ENCODE measurements around the gene SNRPA. TPM values are rescaled to one million over a fixed set of nuclear protein-coding genes. Genes with fewer than 3 reads are reported as not detected.

Gene SNRPA
- total RNA-seq, 1 experiment from 2014 or later: 225 TPM

DNA sequence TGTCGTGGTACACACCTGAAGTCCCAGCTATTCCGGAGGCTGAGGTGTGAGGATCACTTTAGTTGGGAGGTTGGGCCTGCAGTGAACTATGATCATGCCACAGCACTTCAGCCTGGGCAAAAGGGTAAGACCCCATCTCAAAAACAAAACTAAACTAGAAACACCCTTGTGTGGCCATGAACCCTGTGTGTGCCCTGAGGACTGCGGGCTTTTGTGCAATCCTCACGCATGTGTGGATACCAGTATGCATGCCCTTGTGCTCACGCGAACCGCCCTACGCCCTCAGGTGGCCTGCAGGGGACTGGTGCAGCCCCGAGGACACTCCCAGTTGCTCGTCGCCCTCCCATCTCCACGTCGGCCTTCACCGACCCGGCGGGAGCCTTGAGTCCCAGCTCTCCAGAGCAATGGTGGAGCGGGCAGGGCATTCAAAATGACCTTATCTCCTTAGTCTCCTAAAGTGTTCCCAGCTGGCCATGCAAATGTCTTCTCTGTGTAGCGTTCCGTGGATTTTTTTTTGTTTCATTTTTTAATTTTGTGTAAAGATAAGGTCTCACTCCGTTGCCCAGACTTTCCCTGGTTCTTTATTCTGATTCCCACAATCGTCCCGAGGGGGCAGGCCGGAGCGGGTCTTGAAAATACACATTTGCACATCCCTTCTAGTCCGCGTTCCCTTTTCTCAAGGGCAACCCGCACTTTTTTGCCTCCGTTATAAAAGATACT is 47.1 kb downstream of the SNRPA start:
- Histone ChIP-seq H3T11ph (ENCODE audit: low read length) (no peak overlapping the region), H3K9me3 (ENCODE audit: control insufficient read depth, low read depth, low read length) (no peaks in the 10 kb centered on the region), H2BK15ac (ENCODE audit: low read depth, low read length) (no peak overlapping the region), H2BK120ac (ENCODE audit: low read depth, low read length, poor library complexity, severe bottlenecking) (peak overlapping the region; percentile 44), H4K5ac (ENCODE audit: insufficient read length, low read depth, low read length) (no peak overlapping the region), H3K56ac (ENCODE audit: insufficient read length, low read depth, low read length) (no peak overlapping the region), H3K23ac (ENCODE audit: insufficient read length, low read depth, low read length) (no peak overlapping the region), H4K20me1 (ENCODE audit: control insufficient read depth, insufficient read depth, insufficient read length) (peaks cover 2% of the 10 kb centered on the region), H3K4ac (ENCODE audit: low read depth, low read length) (no peak overlapping the region; the same call in 1 of the 2 replicates), H2AFZ (ENCODE audit: low read length) (no peak overlapping the region), H2AK5ac (ENCODE audit: insufficient read length, low read length) (no peak overlapping the region), H3K27me3 (ENCODE audit: insufficient read depth, low read length) (no peaks in the 10 kb centered on the region), H4K8ac (replicated peaks; ENCODE audit: insufficient read length, low read depth, low read length) (no peak overlapping the region), H3K4me1 (ENCODE audit: insufficient read depth, low read length) (peaks cover 2% of the 10 kb centered on the region; the same call in 1 of the 2 replicates), H3K79me1 (ENCODE audit: insufficient read depth, low read depth, low read length, poor library complexity, severe bottlenecking) (peaks cover 4% of the 10 kb centered on the region), H4K91ac (ENCODE audit: insufficient read length, low read depth, low read length) (no peak overlapping the region), H3K23me2 (ENCODE audit: insufficient read length, low read depth, low read length, poor library complexity, severe bottlenecking) (peaks cover 9% of the 10 kb centered on the region), H3K9ac (ENCODE audit: extremely low read depth, insufficient read length, low read length) (peak overlapping the region; percentile 56), H2BK20ac (ENCODE audit: low read depth, low read length, poor library complexity, severe bottlenecking) (no peak overlapping the region), H3K18ac (ENCODE audit: insufficient read length, low read depth, low read length) (peak overlapping the region; percentile 45), H2BK5ac (ENCODE audit: insufficient read length, low read length) (no peak overlapping the region), H3K4me2 (ENCODE audit: insufficient read depth, insufficient read length, low read length) (peak overlapping the region; percentile 59), H2BK12ac (ENCODE audit: insufficient read length, low read depth, low read length) (no peak overlapping the region), H3K79me2 (ENCODE audit: insufficient read depth, low read length) (peaks cover 22% of the 10 kb centered on the region; the same call in 1 of the 2 replicates), H3K27ac (ENCODE audit: insufficient read length, low read depth, low read length) (peak overlapping the region; percentile 51), H3K14ac (ENCODE audit: insufficient read depth, low read length) (peak overlapping the region; percentile 51; the same call in 1 of the 2 replicates)
- peaks cover 10 to 29% (median 27%) of the 10 kb centered on the region in 3 experiments; a peak in 6 of 7 replicates for H3K36me3 Mint-ChIP-seq (ENCODE audit: insufficient read depth in 1 of 3, low read depth in 3 of 3)
- peak; percentile 95 for DNase-seq
- H3K4me1 Mint-ChIP-seq: peaks cover 25 to 35% of the 10 kb centered on the region in 2 experiments
- TF ChIP-seq, protein P1, sequence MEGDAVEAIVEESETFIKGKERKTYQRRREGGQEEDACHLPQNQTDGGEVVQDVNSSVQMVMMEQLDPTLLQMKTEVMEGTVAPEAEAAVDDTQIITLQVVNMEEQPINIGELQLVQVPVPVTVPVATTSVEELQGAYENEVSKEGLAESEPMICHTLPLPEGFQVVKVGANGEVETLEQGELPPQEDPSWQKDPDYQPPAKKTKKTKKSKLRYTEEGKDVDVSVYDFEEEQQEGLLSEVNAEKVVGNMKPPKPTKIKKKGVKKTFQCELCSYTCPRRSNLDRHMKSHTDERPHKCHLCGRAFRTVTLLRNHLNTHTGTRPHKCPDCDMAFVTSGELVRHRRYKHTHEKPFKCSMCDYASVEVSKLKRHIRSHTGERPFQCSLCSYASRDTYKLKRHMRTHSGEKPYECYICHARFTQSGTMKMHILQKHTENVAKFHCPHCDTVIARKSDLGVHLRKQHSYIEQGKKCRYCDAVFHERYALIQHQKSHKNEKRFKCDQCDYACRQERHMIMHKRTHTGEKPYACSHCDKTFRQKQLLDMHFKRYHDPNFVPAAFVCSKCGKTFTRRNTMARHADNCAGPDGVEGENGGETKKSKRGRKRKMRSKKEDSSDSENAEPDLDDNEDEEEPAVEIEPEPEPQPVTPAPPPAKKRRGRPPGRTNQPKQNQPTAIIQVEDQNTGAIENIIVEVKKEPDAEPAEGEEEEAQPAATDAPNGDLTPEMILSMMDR (conservative IDR thresholded peaks at IDR 0.05): peak; percentile 51
- peak overlapping the region; percentile 93 to 96 for H3K4me3 Mint-ChIP-seq
- peak overlapping the region; percentile 97 to 99 (median 98) for H3K27ac Mint-ChIP-seq
- no peaks in the 10 kb centered on the region for H3K9me3 Mint-ChIP-seq
- no peaks in the 10 kb centered on the region; the same call in 1 of the 2 replicates for H3K27me3 Mint-ChIP-seq (ENCODE audit: low read depth)
- WGBS (ENCODE audit: extremely low coverage, insufficient read length, low lambda C conversion rate): no CpG with 5 or more reads among the region's 28 CpGs
